Adrenal gland (tissue), 5 donors: ENCODE data around the gene TSHZ2.
"Not testable (repeated sequence)": the region's sequence is repeated elsewhere in the genome, so short reads cannot be mapped to it uniquely, and the experiment has no call there.

Experiments used
- POLR2A ChIP-seq, 2 donors: fragments of 450-650 bp; IDR thresholded peaks; one replicate each; pipeline ENCODE4 v1.6.1; 2017; ENCODE audit warnings: antibody characterized with exemption in 2 of 2, mild to moderate bottlenecking in 2 of 2, moderate library complexity in 1 of 2
- TF ChIP-seq, protein P1 (sequence below), 6 experiments: fragments of 450-650 bp in 4 of 6; fragments of 200-600 bp in 2 of 6; sonication (generic) in 1 of 6; IDR thresholded peaks; 1 replicate in 5 of 6; 2 replicates in 1 of 6; pipeline versions ENCODE4 v1.5.1 to v1.8.0; 2016 to 2021; ENCODE audit warnings: antibody characterized with exemption in 6 of 6, mild to moderate bottlenecking in 2 of 6, moderate library complexity in 1 of 6
- donor health status: DM: no; HTN: no; CAD: no.

- TF ChIP-seq, protein P1, sequence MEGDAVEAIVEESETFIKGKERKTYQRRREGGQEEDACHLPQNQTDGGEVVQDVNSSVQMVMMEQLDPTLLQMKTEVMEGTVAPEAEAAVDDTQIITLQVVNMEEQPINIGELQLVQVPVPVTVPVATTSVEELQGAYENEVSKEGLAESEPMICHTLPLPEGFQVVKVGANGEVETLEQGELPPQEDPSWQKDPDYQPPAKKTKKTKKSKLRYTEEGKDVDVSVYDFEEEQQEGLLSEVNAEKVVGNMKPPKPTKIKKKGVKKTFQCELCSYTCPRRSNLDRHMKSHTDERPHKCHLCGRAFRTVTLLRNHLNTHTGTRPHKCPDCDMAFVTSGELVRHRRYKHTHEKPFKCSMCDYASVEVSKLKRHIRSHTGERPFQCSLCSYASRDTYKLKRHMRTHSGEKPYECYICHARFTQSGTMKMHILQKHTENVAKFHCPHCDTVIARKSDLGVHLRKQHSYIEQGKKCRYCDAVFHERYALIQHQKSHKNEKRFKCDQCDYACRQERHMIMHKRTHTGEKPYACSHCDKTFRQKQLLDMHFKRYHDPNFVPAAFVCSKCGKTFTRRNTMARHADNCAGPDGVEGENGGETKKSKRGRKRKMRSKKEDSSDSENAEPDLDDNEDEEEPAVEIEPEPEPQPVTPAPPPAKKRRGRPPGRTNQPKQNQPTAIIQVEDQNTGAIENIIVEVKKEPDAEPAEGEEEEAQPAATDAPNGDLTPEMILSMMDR (IDR thresholded peaks at IDR 0.05), result not testable (repeated sequence)
- TF ChIP-seq POLR2A (IDR thresholded peaks at IDR 0.05), result not testable (repeated sequence)
Measured at GRCh38 chr20:53366928-53367327, 394.8 kb downstream of the TSHZ2 start.
